ENCODE measurements around the gene IKZF2. TPM values are rescaled to one million over a fixed set of nuclear protein-coding genes. Genes with fewer than 3 reads are reported as not detected.

Gene IKZF2
- total and polyA plus RNA-seq, 9 donors, result 0.52 to 7.4 (median 5.0) TPM

- Histone ChIP-seq H3K36me3 (no peaks in the 10 kb centered on the region), H3K4me3 (no peak overlapping the region), H3K4me1 (ENCODE audit: insufficient read depth) (peaks cover 2% of the 10 kb centered on the region), H3K27ac (no peak overlapping the region), H3K9me3 (no peaks in the 10 kb centered on the region), H3K27me3 (no peaks in the 10 kb centered on the region)
- intact Hi-C loops (cut with DNase I), result no loop called here
- TF ChIP-seq CTCF (IDR thresholded peaks at IDR 0.05), result no peak
- TF ChIP-seq EP300 (IDR thresholded peaks at IDR 0.05), result no peak
- no peak for TF ChIP-seq POLR2A (IDR thresholded peaks at IDR 0.05)
- DNase-seq, result no peak
- WGBS, 3 donors, result 52 to 57% (median 57%) methylated on average over 5 of the region's 5 CpGs
Observed at GRCh38 chr2:213119061-213119809, 32.2 kb downstream of the IKZF2 start.

- DNase-seq, result no peak
- H3K4me1 ChIP-seq (ENCODE audit: insufficient read depth), result peaks cover 1% of the 10 kb centered on the region
- no peaks in the 10 kb centered on the region for H3K27me3 ChIP-seq
- TF ChIP-seq EP300 (IDR thresholded peaks at IDR 0.05) (no peak), POLR2A (IDR thresholded peaks at IDR 0.05) (no peak), CTCF (IDR thresholded peaks at IDR 0.05) (no peak)
- H3K4me3 ChIP-seq, result no peak overlapping the region
- WGBS, 3 donors, result 68 to 76% (median 72%) methylated on average over 2 of the region's 2 CpGs
- intact Hi-C loops (cut with DNase I), result no loop called here
- H3K36me3 ChIP-seq, result no peaks in the 10 kb centered on the region
- H3K9me3 ChIP-seq, result no peaks in the 10 kb centered on the region
- no peak overlapping the region for H3K27ac ChIP-seq
Observed at GRCh38 chr2:213108308-213108707, 43.1 kb downstream of the IKZF2 start.

GRCh38 chr2:213107728-213108127 is 43.7 kb downstream of the IKZF2 start:
- no peaks in the 10 kb centered on the region for H3K9me3 ChIP-seq
- H3K27ac ChIP-seq, result no peak overlapping the region
- no peak overlapping the region for H3K4me3 ChIP-seq
- H3K27me3 ChIP-seq, result no peaks in the 10 kb centered on the region
- no peak for DNase-seq
- intact Hi-C loops (cut with DNase I), result no loop called here
- H3K36me3 ChIP-seq, result no peaks in the 10 kb centered on the region
- H3K4me1 ChIP-seq (ENCODE audit: insufficient read depth), result peaks cover 1% of the 10 kb centered on the region
- TF ChIP-seq POLR2A (IDR thresholded peaks at IDR 0.05) (no peak), EP300 (IDR thresholded peaks at IDR 0.05) (no peak), CTCF (IDR thresholded peaks at IDR 0.05) (no peak)
- 69 to 86% (median 78%) methylated on average over 7 of the region's 7 CpGs for WGBS, 3 donors

- DNase-seq, result no peak
- no peaks in the 10 kb centered on the region for H3K27me3 ChIP-seq
- TF ChIP-seq CTCF (IDR thresholded peaks at IDR 0.05), result no peak
- no peak for TF ChIP-seq POLR2A (IDR thresholded peaks at IDR 0.05)
- TF ChIP-seq EP300 (IDR thresholded peaks at IDR 0.05), result no peak
- H3K27ac ChIP-seq, result no peak overlapping the region
- 64 to 77% (median 73%) methylated on average over 3 of the region's 3 CpGs for WGBS, 3 donors
- H3K36me3 ChIP-seq, result no peaks in the 10 kb centered on the region
- intact Hi-C loops (cut with DNase I), result no loop called here
- H3K4me1 ChIP-seq (ENCODE audit: insufficient read depth), result peaks cover 1% of the 10 kb centered on the region
- no peaks in the 10 kb centered on the region for H3K9me3 ChIP-seq
- no peak overlapping the region for H3K4me3 ChIP-seq
Observed at GRCh38 chr2:213105212-213105611, 46.2 kb downstream of the IKZF2 start.

Measured in ovary (tissue), 9 donors.